GM12801 (cell line): Measurements from ENCODE around the gene C1orf56.

ENCODE experiments used
- TF ChIP-seq, protein P1 (sequence below): IDR thresholded peaks from one replicate; pipeline ENCODE4 v1.5.1; 2011; ENCODE audit warnings: control low read depth; ENCODE audit not compliant: insufficient read length; ENCODE audit errors: extremely low read depth

C1orf56 gene

DNA sequence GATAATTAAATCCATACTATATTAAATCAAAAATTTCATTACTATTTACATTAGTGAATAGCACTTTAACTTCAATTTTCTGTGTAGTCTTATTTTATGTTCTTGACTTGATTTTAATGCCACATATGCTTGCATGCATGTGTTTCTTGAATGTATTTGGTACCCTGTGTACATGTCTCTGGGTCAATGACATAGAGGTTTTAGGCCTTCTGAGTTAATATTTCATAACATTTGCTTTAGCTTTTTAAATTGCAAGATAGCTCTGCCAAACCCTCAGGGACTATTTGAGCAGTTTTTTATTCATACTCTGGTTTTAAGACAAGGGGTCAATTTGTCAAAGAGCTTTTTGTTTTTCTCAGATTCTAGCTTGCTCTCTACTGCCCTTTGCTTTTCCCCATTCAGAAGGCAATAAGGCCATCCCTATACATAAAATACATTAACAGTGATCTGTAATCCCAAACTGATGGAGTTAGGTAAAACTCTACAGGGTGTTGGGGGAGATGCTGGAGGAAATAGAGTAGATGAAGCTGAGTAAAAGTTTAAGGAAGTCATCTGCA is 17.6 kb downstream of the C1orf56 start:
- TF ChIP-seq, protein P1, sequence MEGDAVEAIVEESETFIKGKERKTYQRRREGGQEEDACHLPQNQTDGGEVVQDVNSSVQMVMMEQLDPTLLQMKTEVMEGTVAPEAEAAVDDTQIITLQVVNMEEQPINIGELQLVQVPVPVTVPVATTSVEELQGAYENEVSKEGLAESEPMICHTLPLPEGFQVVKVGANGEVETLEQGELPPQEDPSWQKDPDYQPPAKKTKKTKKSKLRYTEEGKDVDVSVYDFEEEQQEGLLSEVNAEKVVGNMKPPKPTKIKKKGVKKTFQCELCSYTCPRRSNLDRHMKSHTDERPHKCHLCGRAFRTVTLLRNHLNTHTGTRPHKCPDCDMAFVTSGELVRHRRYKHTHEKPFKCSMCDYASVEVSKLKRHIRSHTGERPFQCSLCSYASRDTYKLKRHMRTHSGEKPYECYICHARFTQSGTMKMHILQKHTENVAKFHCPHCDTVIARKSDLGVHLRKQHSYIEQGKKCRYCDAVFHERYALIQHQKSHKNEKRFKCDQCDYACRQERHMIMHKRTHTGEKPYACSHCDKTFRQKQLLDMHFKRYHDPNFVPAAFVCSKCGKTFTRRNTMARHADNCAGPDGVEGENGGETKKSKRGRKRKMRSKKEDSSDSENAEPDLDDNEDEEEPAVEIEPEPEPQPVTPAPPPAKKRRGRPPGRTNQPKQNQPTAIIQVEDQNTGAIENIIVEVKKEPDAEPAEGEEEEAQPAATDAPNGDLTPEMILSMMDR, result no peak

DNA sequence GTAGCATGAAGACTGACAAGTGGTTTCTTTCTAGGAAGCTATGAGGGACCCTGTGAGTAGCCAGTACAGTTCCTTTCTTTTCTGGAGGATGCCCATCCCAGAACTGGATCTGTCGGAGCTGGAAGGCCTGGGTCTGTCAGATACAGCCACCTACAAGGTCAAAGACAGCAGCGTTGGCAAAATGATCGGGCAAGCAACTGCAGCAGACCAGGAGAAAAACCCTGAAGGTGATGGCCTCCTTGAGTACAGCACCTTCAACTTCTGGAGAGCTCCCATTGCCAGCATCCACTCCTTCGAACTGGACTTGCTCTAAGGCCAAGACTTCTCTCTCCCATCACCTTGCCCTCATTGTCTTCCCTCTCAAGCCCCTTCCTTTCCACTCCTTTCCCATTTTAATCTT is 19.6 kb downstream of the C1orf56 start:
- TF ChIP-seq, protein P1, result no peak

DNA sequence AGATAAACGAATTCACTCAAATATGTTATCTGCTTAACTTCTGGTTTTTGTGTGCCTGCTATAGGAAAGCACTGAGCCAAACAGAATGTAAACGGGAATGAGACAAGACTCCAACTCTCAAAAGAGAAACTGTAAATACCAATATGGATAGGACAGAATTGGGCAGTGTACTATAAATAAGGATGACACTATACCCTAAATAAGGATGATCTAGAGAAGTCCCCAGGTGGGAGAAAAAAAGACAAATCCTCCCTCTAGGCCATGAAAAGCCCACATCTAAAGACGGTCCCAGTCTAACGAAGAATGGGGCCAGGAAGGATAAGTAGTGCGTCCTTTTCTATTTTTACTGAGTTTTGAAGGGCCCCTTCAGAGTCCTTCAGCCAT is 21.5 kb downstream of the C1orf56 start:
- TF ChIP-seq, protein P1, result no peak

DNA sequence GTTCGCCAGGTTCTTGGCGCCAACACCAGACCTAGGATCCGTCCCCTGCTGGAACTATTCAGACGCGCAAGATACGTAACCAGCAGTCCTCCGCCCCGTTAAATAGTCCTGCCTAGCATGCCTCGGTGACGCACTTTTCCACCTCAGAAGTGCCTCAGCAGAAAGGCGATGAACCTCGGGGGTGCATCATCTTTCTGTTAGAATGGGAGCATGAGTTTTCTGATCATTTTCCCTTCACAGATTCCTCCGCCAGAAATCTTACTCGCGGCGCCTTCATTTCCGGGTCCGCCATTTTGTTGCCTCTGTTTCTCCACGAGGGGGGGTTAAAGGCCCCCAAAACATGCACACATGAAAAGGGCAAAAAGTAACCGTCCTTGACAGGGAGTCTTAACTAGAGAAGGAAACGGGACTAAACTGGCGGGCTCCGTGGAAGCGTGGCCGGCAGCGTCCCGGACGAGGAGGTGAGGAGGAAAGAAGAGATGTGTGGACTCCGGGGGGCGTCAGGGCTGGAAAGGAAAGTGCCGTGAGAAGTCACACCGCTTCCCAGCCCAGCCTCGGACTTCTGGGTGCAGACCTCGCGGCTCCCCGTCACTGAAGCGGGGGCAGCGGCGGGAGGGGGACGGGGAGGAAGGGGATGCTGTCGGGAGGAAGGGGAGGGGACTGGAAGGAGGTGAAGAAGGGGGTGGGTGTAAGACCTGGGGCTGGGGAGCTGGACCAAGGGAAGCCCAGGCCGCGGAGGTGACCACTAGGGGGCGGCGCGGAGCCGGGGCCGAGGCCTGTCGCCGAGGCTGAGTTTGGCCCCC is 23.1 kb downstream of the C1orf56 start, which contains the start of gene GABPB2:
TSS of gene GABPB2 (plus strand) at position 288 of the 803 bp plus-strand sequence. CDS start 17,429 bp downstream, outside the sequence.
- TF ChIP-seq, protein P1, result no peak

DNA sequence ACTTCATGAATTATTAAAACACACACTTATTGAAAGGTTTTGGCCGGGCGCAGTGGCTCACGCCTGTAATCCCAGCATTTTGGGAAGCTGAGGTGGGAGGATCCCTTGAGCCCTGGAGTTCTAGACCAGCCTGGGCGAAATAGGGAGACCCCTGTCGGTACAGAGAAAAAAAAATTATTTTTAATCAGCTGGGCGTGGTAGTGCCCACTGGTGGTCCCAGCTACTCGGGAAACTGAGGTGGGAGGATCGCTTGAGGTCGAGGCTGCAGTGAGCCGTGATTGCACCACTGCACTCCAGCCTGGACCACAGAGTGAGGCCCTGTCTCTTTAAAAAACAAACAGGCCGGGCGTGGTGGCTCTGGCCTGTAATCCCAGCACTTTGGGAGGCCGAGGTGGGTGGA is 24.7 kb downstream of the C1orf56 start:
- TF ChIP-seq, protein P1, result no peak

DNA sequence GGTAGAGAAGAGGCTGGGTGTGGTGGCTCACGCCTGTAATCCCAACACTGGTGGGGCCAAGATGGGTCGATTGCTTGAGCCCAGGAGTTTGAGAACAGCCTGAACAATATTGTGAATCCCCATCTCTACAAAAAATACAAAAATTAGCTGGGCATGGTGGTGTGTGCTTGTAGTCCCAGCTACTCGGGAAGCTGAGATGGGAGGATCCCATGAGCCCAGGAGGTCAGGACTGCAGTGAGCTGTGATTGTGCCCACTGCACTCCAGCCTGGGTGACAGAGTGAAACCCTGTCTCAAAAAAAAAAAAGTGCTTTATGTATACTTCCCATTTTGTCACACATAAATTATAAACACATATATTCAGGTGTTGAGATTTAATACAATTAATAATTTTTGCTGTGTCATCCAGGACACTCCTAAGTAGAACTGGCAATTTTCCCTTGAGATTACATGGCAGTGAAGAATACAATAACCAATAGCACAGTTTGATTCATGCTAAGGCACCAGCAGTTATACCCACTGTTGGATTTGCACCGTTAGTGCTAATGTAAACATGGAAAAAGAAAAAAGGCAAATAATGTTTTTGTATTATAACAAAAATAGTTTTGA is 38.5 kb downstream of the C1orf56 start:
- TF ChIP-seq, protein P1, result no peak

DNA sequence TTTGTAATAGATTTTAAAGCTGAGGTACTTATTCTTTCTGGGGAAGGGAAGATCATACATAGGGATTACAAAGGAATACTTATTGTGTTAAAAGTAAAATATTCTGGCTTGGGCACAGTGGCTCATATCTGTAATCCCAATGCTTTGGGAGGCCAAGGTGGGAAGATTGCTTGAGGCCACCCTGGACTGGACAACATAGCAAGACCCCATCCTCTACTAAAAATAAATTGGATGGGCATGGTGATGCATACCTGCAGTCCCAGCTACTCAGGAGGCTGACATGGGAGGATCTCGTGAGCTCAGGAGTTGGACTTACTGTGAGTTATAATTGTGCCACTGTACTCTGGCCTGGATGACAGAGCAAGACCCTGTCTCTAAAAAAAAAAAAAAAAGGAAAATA is 50.6 kb downstream of the C1orf56 start:
- TF ChIP-seq, protein P1, result no peak
